Measurements from ENCODE around the gene KRTAP2-1.
"Not testable (repeated sequence)": the region's sequence is repeated elsewhere in the genome, so short reads cannot be mapped to it uniquely, and the experiment has no call there.

KRTAP2-1 gene, protein sequence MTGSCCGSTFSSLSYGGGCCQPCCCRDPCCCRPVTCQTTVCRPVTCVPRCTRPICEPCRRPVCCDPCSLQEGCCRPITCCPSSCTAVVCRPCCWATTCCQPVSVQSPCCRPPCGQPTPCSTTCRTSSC

GRCh38 chr17:41046735-41047465 is at the start of gene KRTAP2-1:
KRTAP2-1 (minus strand) TSS chr17:41047316; CDS start chr17:41047267, 49 bp downstream.
- not testable (repeated sequence) for DNase-seq (ENCODE audit: low spot score)

DNA sequence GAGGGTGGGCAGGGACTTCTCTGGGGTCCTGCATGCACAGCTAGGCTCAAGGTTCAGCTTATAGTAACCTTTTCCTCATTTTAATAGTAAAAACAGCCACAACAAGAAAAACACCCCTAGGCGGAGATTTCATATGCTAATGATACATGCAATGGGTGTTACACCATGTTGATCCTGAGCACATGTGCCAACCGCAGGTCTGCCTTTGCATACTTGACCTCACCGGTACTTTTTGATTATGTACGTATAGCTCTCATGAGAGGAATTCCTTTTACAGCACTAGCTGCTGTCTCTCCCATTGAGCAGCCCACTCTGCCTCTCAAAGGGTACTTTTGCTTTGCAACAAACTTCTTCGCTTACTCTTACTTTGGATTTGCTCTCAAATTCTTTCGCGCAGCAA is 48.9 kb upstream of the KRTAP2-1 start:
- no peak for DNase-seq (ENCODE audit: low spot score)

DNA sequence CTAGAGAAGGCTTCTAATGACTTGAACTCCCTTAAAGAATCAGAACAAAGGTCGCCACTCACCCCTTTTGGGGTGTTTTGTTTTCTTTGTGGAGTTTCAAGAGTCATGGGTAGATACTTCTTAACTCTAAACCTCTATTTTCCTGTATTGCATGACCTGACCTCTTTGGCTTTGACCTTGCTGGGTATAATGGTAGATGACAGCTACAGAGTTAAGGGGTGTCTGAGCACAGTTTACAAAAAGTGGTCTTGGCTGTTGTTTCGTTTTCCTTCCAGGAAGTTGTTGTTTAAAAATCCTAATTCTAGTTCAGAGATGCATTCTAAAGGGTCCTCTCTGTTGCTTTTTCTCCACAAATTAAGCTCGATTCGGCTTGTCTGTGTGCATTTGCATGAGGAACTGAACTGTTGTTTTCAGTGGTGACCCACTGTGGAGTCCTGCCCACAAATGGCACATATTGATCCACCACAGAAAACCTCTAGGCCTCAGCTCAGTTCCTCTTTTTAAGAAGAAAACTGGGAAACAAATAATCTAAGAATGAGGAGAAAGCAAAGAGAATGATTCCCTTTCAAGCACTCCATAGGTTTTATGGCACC is 41.7 kb upstream of the KRTAP2-1 start:
- DNase-seq (ENCODE audit: low spot score) = not testable (repeated sequence)

DNA sequence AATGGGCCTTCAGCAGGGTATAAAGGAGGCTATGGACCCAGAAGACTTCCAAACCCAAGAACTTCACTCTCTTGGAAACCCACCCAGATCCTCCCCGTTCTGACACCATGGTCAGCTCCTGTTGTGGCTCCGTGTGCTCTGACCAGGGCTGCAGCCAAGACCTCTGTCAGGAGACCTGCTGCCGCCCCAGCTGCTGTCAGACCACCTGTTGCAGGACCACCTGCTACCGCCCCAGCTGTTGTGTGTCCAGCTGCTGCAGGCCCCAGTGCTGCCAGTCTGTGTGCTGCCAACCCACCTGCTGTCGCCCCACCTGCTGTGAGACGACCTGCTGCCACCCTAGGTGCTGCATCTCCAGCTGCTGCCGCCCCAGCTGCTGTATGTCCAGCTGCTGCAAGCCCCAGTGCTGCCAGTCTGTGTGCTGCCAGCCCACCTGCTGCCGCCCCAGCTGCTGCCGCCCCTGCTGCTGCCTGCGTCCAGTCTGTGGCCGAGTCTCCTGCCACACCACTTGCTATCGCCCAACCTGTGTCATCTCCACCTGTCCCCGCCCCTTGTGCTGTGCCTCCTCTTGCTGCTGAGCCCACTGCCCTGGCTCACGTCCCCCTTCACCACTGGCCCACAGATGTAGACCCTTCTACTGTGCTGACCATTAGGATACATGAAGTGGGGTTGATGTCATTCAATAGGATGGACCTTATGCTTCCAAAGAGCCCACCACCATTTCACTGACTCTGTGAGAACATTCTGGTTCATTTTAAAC is 37.2 kb upstream of the KRTAP2-1 start, which contains the start of gene KRTAP4-7:
Gene KRTAP4-7, plus strand, starts transcription at position 51 of the 757 bp plus-strand sequence. Its CDS starts 57 bp downstream, at position 108.
- not testable (repeated sequence) for DNase-seq (ENCODE audit: low spot score)

GRCh38 chr17:41083427-41083826 is 36.3 kb upstream of the KRTAP2-1 start:
- not testable (repeated sequence) for DNase-seq (ENCODE audit: low spot score)

DNA sequence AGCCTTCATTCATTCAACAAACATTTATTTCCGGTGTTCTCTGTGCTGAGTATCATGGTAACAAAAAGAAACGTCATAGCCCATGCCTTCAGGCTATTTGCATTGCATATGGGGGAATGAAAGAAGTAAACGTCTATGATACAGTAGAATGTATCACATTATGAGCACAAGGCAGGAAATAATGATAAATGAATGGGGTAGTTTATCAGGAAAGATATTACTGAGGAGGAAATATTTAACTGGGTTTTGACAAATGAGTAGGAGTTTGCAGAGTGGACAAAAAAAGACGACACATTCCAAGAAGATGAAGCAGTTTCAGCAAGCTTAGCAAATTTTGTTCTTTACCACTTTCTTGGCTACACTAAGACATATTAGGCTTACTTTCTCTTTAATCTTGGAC is 35.5 kb upstream of the KRTAP2-1 start:
- no peak for DNase-seq (ENCODE audit: low spot score)

DNA sequence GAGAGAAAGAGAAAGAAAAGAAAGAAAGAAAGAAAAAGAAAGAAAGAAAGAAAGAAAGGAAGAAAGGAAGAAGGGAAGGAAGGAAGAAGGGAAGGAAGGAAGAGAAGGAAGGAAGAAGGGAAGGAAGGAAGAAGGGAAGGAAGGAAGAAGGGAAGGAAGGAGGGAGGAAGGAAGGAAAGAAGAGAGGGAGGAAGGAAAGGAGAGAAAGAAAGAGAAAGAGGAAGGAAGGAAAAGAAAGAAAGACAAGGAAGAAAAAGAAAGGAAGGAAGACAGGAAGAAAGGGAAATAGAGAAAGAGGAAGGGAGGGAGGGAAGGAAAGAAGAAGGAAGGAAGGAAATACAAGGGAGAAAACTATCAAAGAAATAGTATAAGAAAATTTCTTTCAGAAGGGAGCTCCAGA is 29.7 kb upstream of the KRTAP2-1 start:
- no peak for DNase-seq (ENCODE audit: low spot score)

DNA sequence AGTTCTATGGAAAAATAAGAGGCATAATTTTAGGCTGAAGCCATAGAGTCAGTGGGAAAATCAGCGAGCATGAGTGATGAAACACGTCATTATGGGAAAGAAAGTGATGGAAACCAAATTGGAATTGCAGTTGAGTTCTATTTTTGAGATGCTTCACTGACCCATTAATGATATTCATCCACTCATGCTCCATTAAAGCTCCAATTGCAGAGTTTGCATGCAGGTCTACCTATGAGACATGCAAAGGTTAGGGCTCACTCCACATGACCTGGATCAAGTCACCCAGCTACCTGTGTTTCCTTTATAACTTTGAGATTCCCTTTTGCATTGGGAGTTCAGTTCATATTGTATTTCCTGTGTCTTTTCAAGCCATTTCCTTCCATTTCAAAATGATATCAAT is 26.6 kb upstream of the KRTAP2-1 start:
- DNase-seq (ENCODE audit: low spot score) = no peak

- no peak for DNase-seq (ENCODE audit: low spot score)
These were observed 24.7 kb upstream of the KRTAP2-1 start for GRCh38 chr17:41071606-41072360.

DNA sequence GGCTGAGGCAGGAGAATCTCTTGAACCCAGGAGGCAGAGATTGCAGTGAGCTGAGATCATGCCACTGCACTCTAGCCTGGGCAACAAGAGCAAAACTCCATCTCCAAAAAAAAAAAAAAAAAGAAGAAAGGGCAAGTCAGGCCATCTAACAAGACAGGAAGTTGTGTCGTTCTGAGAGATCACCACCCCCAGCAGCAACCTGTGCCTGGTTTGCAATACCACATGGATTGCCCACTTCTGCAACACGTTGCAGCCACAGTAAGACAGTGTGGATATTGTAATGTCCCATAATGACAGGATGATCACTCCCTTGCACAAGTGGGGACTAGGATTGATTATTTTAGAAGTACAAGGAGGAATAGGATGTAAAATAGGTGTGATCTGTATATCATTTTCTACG is 21.9 kb upstream of the KRTAP2-1 start:
- no peak for DNase-seq (ENCODE audit: low spot score)

GRCh38 chr17:41067281-41067680 is 20.2 kb upstream of the KRTAP2-1 start:
- no peak for DNase-seq (ENCODE audit: low spot score)

DNA sequence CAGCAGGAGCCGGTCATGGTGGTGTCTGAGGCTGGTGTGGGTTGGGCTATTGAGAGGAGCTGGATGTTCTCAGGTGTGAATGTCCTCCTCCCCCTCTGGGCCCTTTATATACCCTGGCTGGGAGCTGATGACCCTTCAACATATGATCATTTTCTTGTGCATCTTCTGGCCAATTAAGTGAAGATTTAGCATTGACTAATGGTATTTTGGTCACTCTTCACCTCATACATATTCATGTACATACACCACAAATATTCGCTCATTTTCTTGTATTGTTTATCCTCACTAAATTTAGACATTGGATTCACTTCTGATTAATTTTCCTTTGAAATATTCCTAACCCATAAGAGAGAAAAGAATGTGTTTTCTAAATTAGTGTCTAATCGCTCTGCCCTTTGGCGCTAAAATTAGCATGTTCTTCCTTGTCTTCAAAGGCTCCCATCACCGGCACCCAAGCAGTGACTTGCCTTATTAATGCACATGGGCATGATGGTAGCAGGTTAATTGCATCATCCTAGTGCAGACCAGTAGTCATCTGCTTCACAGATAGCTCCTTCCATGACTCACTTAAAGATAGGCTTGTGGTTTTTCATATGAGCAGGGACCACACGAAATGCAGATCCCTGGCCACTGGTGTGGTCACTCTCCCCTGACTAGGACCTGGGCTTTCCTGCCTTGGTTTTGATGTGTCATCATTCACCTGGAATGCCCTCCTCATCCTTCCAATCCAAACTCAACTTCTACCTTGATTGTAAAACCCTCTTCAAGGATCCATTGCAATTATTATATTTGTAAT is 18.9 kb upstream of the KRTAP2-1 start, which contains the start of gene KRTAP2-4:
Gene KRTAP2-4, minus strand, starts transcription at position 51 of the 796 bp plus-strand sequence. Its CDS starts 34 bp downstream, at position 17.
- DNase-seq (ENCODE audit: low spot score) = no peak

DNA sequence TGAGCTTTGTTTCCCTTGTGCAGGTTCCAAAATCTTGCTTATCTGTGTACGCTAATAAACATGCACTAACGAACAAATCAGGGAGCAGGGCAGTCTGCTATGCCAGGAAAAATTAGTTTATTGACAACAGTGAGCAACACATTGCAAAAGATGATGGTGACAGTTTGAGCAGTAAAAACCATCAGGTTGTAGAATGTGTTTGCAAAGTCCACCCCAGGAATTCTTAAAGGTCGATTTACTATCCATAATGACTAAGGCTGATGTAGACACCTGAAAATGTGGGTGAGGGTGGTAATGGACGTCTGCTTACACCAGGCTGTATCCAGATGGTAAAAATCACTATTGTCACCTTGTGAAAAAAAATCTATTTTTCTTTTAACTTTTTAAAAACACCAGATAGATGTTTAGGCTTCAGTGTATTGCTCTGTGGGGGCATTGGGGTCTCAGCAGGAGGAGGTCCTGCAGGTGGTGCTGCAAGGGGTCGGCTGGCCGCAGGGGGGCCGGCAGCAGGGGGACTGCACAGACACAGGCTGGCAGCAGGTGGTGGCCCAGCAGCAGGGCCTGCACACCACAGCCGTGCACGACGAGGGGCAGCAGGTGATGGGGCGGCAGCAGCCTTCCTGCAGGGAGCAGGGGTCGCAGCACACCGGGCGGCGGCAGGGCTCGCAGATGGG is 18.0 kb upstream of the KRTAP2-1 start:
- not testable (repeated sequence) for DNase-seq (ENCODE audit: low spot score)

DNA sequence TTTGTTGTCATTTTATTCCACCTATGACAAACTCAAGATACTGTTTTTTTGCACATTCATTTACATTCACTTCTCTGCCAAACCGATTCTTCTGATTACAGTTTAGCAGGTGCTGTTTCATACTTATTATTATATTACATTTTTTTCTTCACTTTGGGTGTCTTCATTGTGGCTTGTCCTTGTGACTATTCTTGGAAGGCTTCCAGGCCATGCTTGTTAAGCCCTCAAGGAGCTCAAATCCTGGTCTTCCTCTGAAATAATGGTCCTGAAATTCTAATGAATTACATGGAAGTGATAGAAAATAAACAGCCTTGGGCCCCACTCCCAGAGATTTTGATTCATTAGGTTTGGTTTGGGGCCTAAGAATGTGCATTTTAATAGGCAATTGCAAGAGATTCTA is 17.2 kb upstream of the KRTAP2-1 start:
- no peak for DNase-seq (ENCODE audit: low spot score)

DNA sequence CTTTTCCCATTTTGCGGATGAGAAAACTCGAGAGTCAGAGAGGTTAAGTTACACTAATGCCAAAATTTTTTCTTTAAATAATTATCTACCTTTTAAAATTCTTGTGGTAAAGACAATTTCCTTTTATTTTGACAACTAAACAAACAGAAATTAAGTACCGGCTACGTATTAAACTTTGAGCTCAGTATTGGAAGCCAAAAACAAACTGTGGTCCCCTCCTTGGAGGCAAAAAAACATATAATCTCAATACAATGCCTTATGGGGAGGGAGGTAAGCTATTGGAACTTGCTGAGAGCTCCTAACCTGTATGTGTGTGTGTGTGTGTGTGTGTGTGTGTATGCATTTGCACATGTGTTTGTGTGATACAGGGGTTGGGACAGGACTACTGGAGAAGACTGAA is 16.3 kb upstream of the KRTAP2-1 start:
- DNase-seq (ENCODE audit: low spot score) = no peak

DNA sequence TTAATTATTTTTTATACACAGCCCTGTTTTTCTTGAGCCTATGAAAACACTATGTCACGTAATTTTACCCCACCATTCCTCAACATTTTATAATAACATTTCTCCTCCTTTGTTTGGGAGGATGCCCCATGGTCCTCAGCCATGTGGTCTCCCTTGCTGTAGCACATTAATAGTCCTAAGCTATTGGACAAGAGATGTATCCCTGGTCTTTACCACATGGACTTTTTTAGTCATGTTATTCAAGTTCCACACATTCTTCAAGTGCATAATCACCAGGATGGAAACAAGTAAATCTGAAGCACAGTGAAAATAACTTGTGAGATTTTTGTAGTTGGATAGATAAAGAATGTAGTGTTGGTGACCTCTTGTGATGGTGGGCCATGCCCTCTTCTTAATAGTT is 14.8 kb upstream of the KRTAP2-1 start:
- no peak for DNase-seq (ENCODE audit: low spot score)

DNA sequence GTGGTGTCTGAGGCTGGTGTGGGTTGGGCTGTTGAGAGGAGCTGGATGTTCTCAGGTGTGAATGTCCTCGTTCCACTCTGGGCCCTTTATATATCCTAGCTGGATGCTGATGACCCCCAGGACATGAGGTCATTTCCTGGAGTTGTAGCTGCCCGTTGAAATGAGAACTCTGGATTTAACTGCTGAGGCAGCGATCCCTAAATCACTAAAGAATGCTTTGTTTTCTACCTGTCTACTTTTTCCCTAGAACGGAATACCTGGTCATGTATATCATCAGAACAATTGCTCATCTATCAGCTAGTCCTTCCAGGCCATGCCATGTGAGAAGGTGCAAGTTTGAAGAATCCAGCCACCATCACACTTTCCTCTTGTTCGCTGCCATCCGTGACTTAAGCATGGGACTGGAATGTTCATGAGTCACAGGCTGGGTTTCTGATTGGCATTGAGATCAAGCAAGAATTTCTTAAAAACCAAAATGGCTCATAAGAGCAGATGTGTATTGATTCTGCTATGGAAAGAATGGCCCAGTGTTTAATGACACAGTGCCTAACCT is 13.0 kb upstream of the KRTAP2-1 start, which contains the start of gene KRTAP2-3:
Gene KRTAP2-3, minus strand, starts transcription at position 63 of the 553 bp plus-strand sequence. CDS start 64 bp downstream, outside the sequence.
- no peak for DNase-seq (ENCODE audit: low spot score)

DNA sequence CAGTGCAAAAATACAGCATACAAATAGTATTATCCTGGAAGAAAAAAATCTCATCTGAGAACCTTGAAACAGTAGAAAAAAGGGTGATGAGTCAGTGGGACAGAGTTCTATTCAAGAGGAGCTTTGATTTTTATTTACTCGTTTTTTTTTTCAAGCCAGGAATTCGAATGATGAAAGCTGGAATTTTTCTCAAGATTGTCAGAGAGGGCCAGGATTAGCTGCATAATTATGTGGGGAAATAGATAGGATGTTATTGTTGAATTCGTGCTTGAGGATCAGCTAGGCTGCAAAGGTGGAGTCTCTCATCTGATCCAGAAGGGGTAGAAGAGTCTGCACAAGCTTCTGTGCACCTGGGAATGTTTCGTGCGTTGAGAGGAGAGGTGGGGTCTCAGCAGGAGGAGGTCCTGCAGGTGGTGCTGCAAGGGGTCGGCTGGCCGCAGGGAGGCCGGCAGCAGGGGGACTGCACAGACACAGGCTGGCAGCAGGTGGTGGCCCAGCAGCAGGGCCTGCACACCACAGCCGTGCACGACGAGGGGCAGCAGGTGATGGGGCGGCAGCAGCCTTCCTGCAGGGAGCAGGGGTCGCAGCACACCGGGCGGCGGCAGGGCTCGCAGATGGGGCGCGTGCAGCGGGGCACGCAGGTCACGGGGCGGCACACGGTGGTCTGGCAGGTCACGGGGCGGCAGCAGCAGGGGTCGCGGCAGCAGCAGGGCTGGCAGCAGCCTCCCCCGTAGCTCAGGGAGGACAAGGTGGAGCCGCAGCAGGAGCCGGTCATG is 12.3 kb upstream of the KRTAP2-1 start:
- DNase-seq (ENCODE audit: low spot score) = not testable (repeated sequence)

DNA sequence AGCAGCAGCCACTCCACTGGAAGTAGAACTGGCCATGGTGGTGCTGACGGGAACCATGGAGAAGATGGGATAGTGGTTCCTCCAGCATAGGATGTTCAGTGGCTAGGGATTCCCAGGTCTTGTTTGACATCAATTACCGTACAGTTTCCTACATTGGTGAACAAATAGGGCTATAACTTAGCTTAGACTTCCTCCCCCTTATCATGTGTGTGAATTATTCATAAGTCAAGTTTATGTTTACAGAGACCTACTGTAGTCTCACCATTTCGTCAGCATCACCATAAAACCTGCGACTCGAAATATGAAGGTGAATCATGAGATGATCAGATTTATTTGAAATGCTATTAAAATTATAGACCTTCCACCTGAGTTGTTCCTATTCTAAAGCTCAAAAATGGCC is 11.6 kb upstream of the KRTAP2-1 start:
- no peak for DNase-seq (ENCODE audit: low spot score)
